Stimulated activated CD4-positive, alpha-beta T cell treated with anti-CD3 and anti-CD28 coated beads, Interleukin-4, amount 100 ng/mL, for 4 hours (primary cell): ENCODE results near the gene RABGEF1.
"Not testable (repeated sequence)": the region's sequence is repeated elsewhere in the genome, so short reads cannot be mapped to it uniquely, and the experiment has no call there.

Experiments
- DNase-seq, 2 experiments: peaks; one replicate each; pipeline ENCODE4 v3.0.0-alpha.2; 2020

Gene RABGEF1

GRCh38 chr7:66766041-66766440, 25.5 kb downstream of the RABGEF1 start:
- no peak for DNase-seq

- not testable (repeated sequence) for DNase-seq
Observed at GRCh38 chr7:66767486-66767885, 27.0 kb downstream of the RABGEF1 start.

GRCh38 chr7:66768865-66769832, 28.6 kb downstream of the RABGEF1 start:
- DNase-seq: no peak

- no peak for DNase-seq
Observed at GRCh38 chr7:66769833-66770512, 29.4 kb downstream of the RABGEF1 start.

GRCh38 chr7:66771795-66772194, 31.3 kb downstream of the RABGEF1 start:
- no peak for DNase-seq

- not testable (repeated sequence) for DNase-seq
Observed at GRCh38 chr7:66773744-66774143, 33.2 kb downstream of the RABGEF1 start.

GRCh38 chr7:66776383-66776782, 35.9 kb downstream of the RABGEF1 start:
- not testable (repeated sequence) for DNase-seq

GRCh38 chr7:66776800-66777442, 36.4 kb downstream of the RABGEF1 start:
- DNase-seq: no peak

- no peak for DNase-seq
Observed at GRCh38 chr7:66778201-66778600, 37.7 kb downstream of the RABGEF1 start.

GRCh38 chr7:66779669-66780409, 39.3 kb downstream of the RABGEF1 start:
- DNase-seq: no peak

- DNase-seq: no peak
Observed at GRCh38 chr7:66781408-66782090, 41.0 kb downstream of the RABGEF1 start.

- DNase-seq: not testable (repeated sequence)
Observed at GRCh38 chr7:66782875-66783274, 42.3 kb downstream of the RABGEF1 start.

GRCh38 chr7:66783887-66784595, 43.5 kb downstream of the RABGEF1 start:
- not testable (repeated sequence) for DNase-seq

- DNase-seq: no peak
Observed at GRCh38 chr7:66790196-66790595, 49.7 kb downstream of the RABGEF1 start.

GRCh38 chr7:66790725-66791124, 50.2 kb downstream of the RABGEF1 start:
- no peak for DNase-seq

- DNase-seq: no peak
Observed at GRCh38 chr7:66800591-66800990, 60.1 kb downstream of the RABGEF1 start.

GRCh38 chr7:66804001-66804400, 63.5 kb downstream of the RABGEF1 start:
- DNase-seq: no peak

- DNase-seq: no peak
Observed at GRCh38 chr7:66807736-66808135, 67.2 kb downstream of the RABGEF1 start.

- no peak for DNase-seq
Observed at GRCh38 chr7:66810716-66811115, 70.2 kb downstream of the RABGEF1 start.

- DNase-seq: not testable (repeated sequence)
Observed at GRCh38 chr7:66815186-66815875, 74.8 kb downstream of the RABGEF1 start.

GRCh38 chr7:66815951-66816350, 75.4 kb downstream of the RABGEF1 start:
- no peak for DNase-seq
